HL-60 (cell line): Measurements from ENCODE around the gene NAA80.

Experiments used
- DNase-seq, 2 experiments: peaks; one replicate each; pipeline ENCODE4 v3.0.0-alpha.2; 2010 to 2020; ENCODE audit warnings: low read depth in 1 of 2, low spot score in 1 of 2
- H3K27ac ChIP-seq: fragments of 250-450 bp; sonication (Bioruptor Pico); replicated peaks from 2 replicates; pipeline ENCODE4 v1.5.1; 2020; ENCODE audit warnings: mild to moderate bottlenecking, moderate library complexity
- H3K27me3 ChIP-seq: fragments of 250-450 bp; sonication (Bioruptor Pico); 2 replicates; pipeline ENCODE4 v1.5.1; 2021; ENCODE audit warnings: mild to moderate bottlenecking, moderate library complexity; ENCODE audit not compliant: insufficient read depth, poor library complexity, severe bottlenecking
- H3K4me3 ChIP-seq: replicated peaks from 2 replicates; pipeline ENCODE4 v1.5.1; 2011; ENCODE audit warnings: mild to moderate bottlenecking, control low read depth, low read length; ENCODE audit not compliant: insufficient read depth
- CTCF ChIP-seq: IDR thresholded peaks from one replicate; pipeline ENCODE4 v1.5.1; 2011; ENCODE audit warnings: low read length, control low read depth, inconsistent platforms; ENCODE audit not compliant: insufficient read depth
- GABPA ChIP-seq: IDR thresholded peaks from 2 replicates; pipeline ENCODE4 v1.6.1; 2012; ENCODE audit warnings: low read depth
- POLR2AphosphoS5 ChIP-seq: IDR thresholded peaks from 2 replicates; pipeline ENCODE4 v1.6.1; 2012; ENCODE audit warnings: low read depth
- REST ChIP-seq: IDR thresholded peaks from 2 replicates; pipeline ENCODE4 v1.6.1; 2012; ENCODE audit warnings: low read depth; ENCODE audit not compliant: insufficient replicate concordance
- SPI1 ChIP-seq: IDR thresholded peaks from 2 replicates; pipeline ENCODE4 v1.6.1; 2012; ENCODE audit warnings: low read depth, mild to moderate bottlenecking, borderline replicate concordance

NAA80 gene

GRCh38 chr3:50326182-50326541 lies 27.0 kb upstream of the NAA80 start:
- peak overlapping the region; percentile 50 for H3K27ac ChIP-seq
- no peak for DNase-seq
- TF ChIP-seq SPI1 = no peak
- TF ChIP-seq REST = no peak
- TF ChIP-seq POLR2AphosphoS5 = no peak
- TF ChIP-seq CTCF = no peak
- TF ChIP-seq GABPA = no peak

GRCh38 chr3:50325497-50326181 lies 26.4 kb upstream of the NAA80 start:
- Histone ChIP-seq H3K4me3 (no peak overlapping the region), H3K27me3 (no peaks in the 10 kb centered on the region), H3K27ac (peak overlapping the region; percentile 50)
- DNase-seq = peak in 1 of 2 experiments; percentile 64
- TF ChIP-seq SPI1 = peak; percentile 88
- TF ChIP-seq CTCF = no peak

More at GRCh38 chr3:50326182-50326541, 27.0 kb upstream of the NAA80 start:
- no peak overlapping the region for H3K4me3 ChIP-seq
- no peaks in the 10 kb centered on the region for H3K27me3 ChIP-seq

GRCh38 chr3:50325113-50325480 lies 25.9 kb upstream of the NAA80 start:
- Histone ChIP-seq H3K27me3 (no peaks in the 10 kb centered on the region), H3K27ac (peak overlapping the region; percentile 50), H3K4me3 (no peak overlapping the region)
- TF ChIP-seq SPI1 = no peak
- TF ChIP-seq CTCF = no peak
- TF ChIP-seq POLR2AphosphoS5 = no peak
- TF ChIP-seq GABPA = no peak
- TF ChIP-seq REST = no peak
- DNase-seq = no peak
